CD14-positive monocyte (primary cell): ENCODE measurements around the gene MCU. TPM values are rescaled to one million over a fixed set of nuclear protein-coding genes. Genes with fewer than 3 reads are reported as not detected.

ENCODE experiments used
- DNase-seq, 3 donors: peaks; one replicate each; pipeline ENCODE4 v3.0.0-alpha.2; 2011 to 2022
- H2AFZ ChIP-seq: 2 replicates; pipeline ENCODE4 v1.6.0; 2012; ENCODE audit warnings: mild to moderate bottlenecking, low read depth, low read length, inconsistent platforms; ENCODE audit not compliant: insufficient read depth, poor library complexity, severe bottlenecking
- H3K27ac ChIP-seq, 2 donors: 1 replicate in 1 of 2; 2 replicates in 1 of 2; pipeline ENCODE4 v1.5.1; 2012 to 2013; ENCODE audit warnings: low read length in 2 of 2, control low read depth in 1 of 2, inconsistent platforms in 1 of 2, low read depth in 1 of 2, mild to moderate bottlenecking in 1 of 2
- H3K27me3 ChIP-seq, 2 donors: one replicate each; pipeline versions ENCODE4 v1.6.0 to v1.6.1; 2011 to 2013; ENCODE audit warnings: low read length in 2 of 2; ENCODE audit not compliant: control insufficient read depth in 2 of 2, insufficient read depth in 2 of 2
- H3K36me3 ChIP-seq, 2 donors: replicated peaks in 1 of 2; 1 replicate in 1 of 2; 2 replicates in 1 of 2; pipeline versions ENCODE4 v1.5.1 to v1.6.1; 2012 to 2013; ENCODE audit warnings: low read length in 2 of 2, control low read depth in 1 of 2, inconsistent platforms in 1 of 2, mild to moderate bottlenecking in 1 of 2; ENCODE audit not compliant: insufficient read depth in 2 of 2, control insufficient read depth in 1 of 2
- H3K4me1 ChIP-seq, 2 donors: 1 replicate in 1 of 2; 2 replicates in 1 of 2; pipeline versions ENCODE4 v1.5.1 to v1.6.1; 2012 to 2013; ENCODE audit warnings: low read length in 2 of 2, control low read depth in 1 of 2, inconsistent platforms in 1 of 2, mild to moderate bottlenecking in 1 of 2, moderate library complexity in 1 of 2; ENCODE audit not compliant: insufficient read depth in 2 of 2, control insufficient read depth in 1 of 2
- H3K4me2 ChIP-seq: replicated peaks from 2 replicates; pipeline ENCODE3; 2012; ENCODE audit warnings: low read length, moderate library complexity, mild to moderate bottlenecking; ENCODE audit not compliant: poor library complexity, severe bottlenecking; ENCODE audit errors: extremely low read depth
- H3K4me3 ChIP-seq, 3 experiments: fragments of 200-600 bp in 1 of 3; sonication (generic) in 1 of 3; replicated peaks in 1 of 3; 1 replicate in 2 of 3; 2 replicates in 1 of 3; pipeline ENCODE4 v1.5.1; 2011 to 2013; ENCODE audit warnings: low read length in 3 of 3, mild to moderate bottlenecking in 3 of 3, control low read depth in 2 of 3, low read depth in 2 of 3, inconsistent platforms in 1 of 3, moderate library complexity in 1 of 3
- H3K79me2 ChIP-seq: 2 replicates; pipeline ENCODE4 v1.6.0; 2012; ENCODE audit warnings: mild to moderate bottlenecking, control low read depth, inconsistent platforms, low read length, moderate library complexity; ENCODE audit not compliant: insufficient read depth
- H3K9ac ChIP-seq: 2 replicates; pipeline ENCODE4 v1.6.0; 2017; ENCODE audit warnings: low read length, mild to moderate bottlenecking; ENCODE audit not compliant: insufficient read depth, poor library complexity, severe bottlenecking
- H3K9me3 ChIP-seq, 2 donors: replicated peaks in 1 of 2; 1 replicate in 1 of 2; 2 replicates in 1 of 2; pipeline versions ENCODE4 v1.5.1 to v1.6.1; 2012 to 2013; ENCODE audit warnings: low read length in 2 of 2, control low read depth in 1 of 2; ENCODE audit not compliant: control insufficient read depth in 1 of 2, insufficient read depth in 1 of 2
- H4K20me1 ChIP-seq: 2 replicates; pipeline ENCODE4 v1.6.0; 2012; ENCODE audit warnings: mild to moderate bottlenecking, low read length, control low read depth, moderate library complexity; ENCODE audit not compliant: insufficient read depth
- H3K27ac Mint-ChIP-seq, 7 donors: one replicate each; pipeline ENCODE4 v1.8.0; 2020; ENCODE audit warnings: mild to moderate bottlenecking in 7 of 7, mixed read lengths in 7 of 7, moderate library complexity in 6 of 7, inconsistent platforms in 2 of 7
- H3K27me3 Mint-ChIP-seq, 3 donors: one replicate each; pipeline ENCODE4 v1.8.0; 2021 to 2022; ENCODE audit warnings: low read depth in 3 of 3, mild to moderate bottlenecking in 3 of 3, mixed read lengths in 3 of 3, moderate library complexity in 3 of 3, inconsistent platforms in 1 of 3
- H3K36me3 Mint-ChIP-seq, 2 donors: one replicate each; pipeline ENCODE4 v1.8.0; 2020; ENCODE audit warnings: mixed read lengths in 2 of 2, inconsistent platforms in 1 of 2, mild to moderate bottlenecking in 1 of 2
- H3K4me1 Mint-ChIP-seq: one replicate; pipeline ENCODE4 v1.8.0; 2020; ENCODE audit warnings: mild to moderate bottlenecking, mixed read lengths
- H3K4me3 Mint-ChIP-seq, 2 donors: one replicate each; pipeline ENCODE4 v1.8.0; 2020; ENCODE audit warnings: mild to moderate bottlenecking in 2 of 2, mixed read lengths in 2 of 2, moderate library complexity in 1 of 2
- H3K9me3 Mint-ChIP-seq, 7 donors: one replicate each; pipeline ENCODE4 v1.8.0; 2020 to 2022; ENCODE audit warnings: mixed read lengths in 7 of 7, mild to moderate bottlenecking in 6 of 7, moderate library complexity in 6 of 7, inconsistent platforms in 2 of 7
- CTCF ChIP-seq: fragments of 200-600 bp; IDR thresholded peaks from one replicate; pipeline ENCODE4 v1.8.0; 2022; ENCODE audit warnings: antibody characterized with exemption, mild to moderate bottlenecking
- WGBS: methylation state at CpG from one replicate; pipeline ENCODE4 v1.1.5; 2013; ENCODE audit warnings: missing lambda C conversion rate; ENCODE audit not compliant: insufficient coverage; 5-methylcytosine and 5-hydroxymethylcytosine counted together
- intact Hi-C, 2 donors: fragments of 100-400 bp; cut with micrococcal nuclease; formaldehyde crosslinking; loops; one replicate each; pipeline versions ENCODE4 v1.15.0 to v1.15.1; 2023
- polyA plus RNA-seq, 3 donors: library from polyadenylated mRNA; depleted of rRNA in 1 of 3; unstranded in 2 of 3; stranded (reverse) in 1 of 3; fragments of 300-500 nt in 2 of 3; fragments of >200 nt in 1 of 3; fragmentation: Illumina TruSeq in 2 of 3; gene quantifications; 1 replicate in 2 of 3; 2 replicates in 1 of 3; pipeline ENCODE4 v1.2.3, GENCODE V29; 2012 to 2021

Gene MCU
- polyA plus RNA-seq, 3 donors = 11.7 to 23.1 (median 16.5) TPM

GRCh38 chr10:72886621-72887020 lies 194.7 kb downstream of the MCU start:
- no peak for TF ChIP-seq CTCF
- peak overlapping the region in 1 of 2 donors; percentile 67 for H3K27ac ChIP-seq
- H2AFZ ChIP-seq = peak overlapping the region; percentile 65
- H3K9ac ChIP-seq = peak overlapping the region; percentile 45
- peaks cover 15 to 50% of the 10 kb centered on the region in 2 donors for H3K36me3 ChIP-seq
- H3K4me1 ChIP-seq = peaks cover 6 to 11% of the 10 kb centered on the region in 2 donors
- H3K4me3 ChIP-seq = peak overlapping the region in 1 of 3 experiments; percentile 74
- DNase-seq = no peak
- H3K4me2 ChIP-seq = peak overlapping the region; percentile 71
- no peaks in the 10 kb centered on the region for H4K20me1 ChIP-seq
- Mint-ChIP-seq H3K27me3 (peaks cover 0 to 2% (median 0%) of the 10 kb centered on the region in 3 donors), H3K36me3 (peaks cover 42 to 57% of the 10 kb centered on the region in 2 donors), H3K27ac (peak overlapping the region in 1 of 7 donors; percentile 48), H3K4me1 (peaks cover 9% of the 10 kb centered on the region), H3K9me3 (peaks cover 0 to 5% (median 2%) of the 10 kb centered on the region in 7 donors), H3K4me3 (peak overlapping the region; percentile 77 to 88)
- H3K9me3 ChIP-seq = no peaks in the 10 kb centered on the region
- no peaks in the 10 kb centered on the region for H3K79me2 ChIP-seq
- H3K27me3 ChIP-seq = no peaks in the 10 kb centered on the region
- intact Hi-C loops = no loop called here
- WGBS = no CpG with 5 or more reads among the region's 1 CpG

GRCh38 chr10:72887043-72887442 lies 195.1 kb downstream of the MCU start:
- Histone ChIP-seq H3K79me2 (no peaks in the 10 kb centered on the region), H3K9me3 (no peaks in the 10 kb centered on the region), H3K4me2 (peak overlapping the region; percentile 71), H3K4me1 (peaks cover 6 to 11% of the 10 kb centered on the region in 2 donors), H3K27me3 (no peaks in the 10 kb centered on the region), H3K36me3 (peaks cover 15 to 47% of the 10 kb centered on the region in 2 donors), H2AFZ (peak overlapping the region; percentile 65), H3K4me3 (peak overlapping the region; percentile 27 to 74 (median 41)), H3K27ac (peak overlapping the region in 1 of 2 donors; percentile 67), H4K20me1 (no peaks in the 10 kb centered on the region), H3K9ac (peak overlapping the region; percentile 45)
- H3K4me1 Mint-ChIP-seq = peaks cover 9% of the 10 kb centered on the region
- WGBS = no CpG with 5 or more reads among the region's 5 CpGs
- peak in 1 of 3 donors; percentile 7 for DNase-seq
- TF ChIP-seq CTCF = no peak
- intact Hi-C loops = no loop called here
- peak overlapping the region; percentile 3 to 79 (median 48) for H3K27ac Mint-ChIP-seq
- H3K36me3 Mint-ChIP-seq = peaks cover 40 to 53% of the 10 kb centered on the region in 2 donors
- H3K4me3 Mint-ChIP-seq = peak overlapping the region; percentile 77 to 88
- peaks cover 0 to 3% (median 1%) of the 10 kb centered on the region in 7 donors for H3K9me3 Mint-ChIP-seq
- H3K27me3 Mint-ChIP-seq = peaks cover 0 to 2% (median 0%) of the 10 kb centered on the region in 3 donors
